ENCODE data around the gene ANKRD27.
A peak's percentile ranks its signal among the peaks of the same experiment; 100 is the strongest.
"Not testable (repeated sequence)": the region's sequence is repeated elsewhere in the genome, so short reads cannot be mapped to it uniquely, and the experiment has no call there.

Gene ANKRD27

GRCh38 chr19:32688311-32688710 lies 13.3 kb upstream of the ANKRD27 start:
- no peak for DNase-seq (ENCODE audit: low read depth in 2 of 2)

- DNase-seq (ENCODE audit: low read depth in 2 of 2), result no peak
Observed at GRCh38 chr19:32687681-32688080, 12.7 kb upstream of the ANKRD27 start.

- DNase-seq (ENCODE audit: low read depth in 2 of 2), result no peak
Observed at GRCh38 chr19:32686847-32687475, 12.0 kb upstream of the ANKRD27 start.

- DNase-seq (ENCODE audit: low read depth in 2 of 2), result no peak
Observed at GRCh38 chr19:32682317-32682716, 7.3 kb upstream of the ANKRD27 start.

GRCh38 chr19:32680986-32681385 lies 6.0 kb upstream of the ANKRD27 start:
- DNase-seq (ENCODE audit: low read depth in 2 of 2), result no peak

- no peak for DNase-seq (ENCODE audit: low read depth in 2 of 2)
Observed at GRCh38 chr19:32677657-32678056, 2.7 kb upstream of the ANKRD27 start.

GRCh38 chr19:32676895-32677359 lies 1.9 kb upstream of the ANKRD27 start:
- DNase-seq (ENCODE audit: low read depth in 2 of 2), result no peak

- peak in 1 of 2 donors; percentile 21 for DNase-seq (ENCODE audit: low read depth in 2 of 2)
Observed at GRCh38 chr19:32676186-32676894, 1.4 kb upstream of the ANKRD27 start.

- DNase-seq (ENCODE audit: low read depth in 2 of 2), result peak; percentile 27 to 50
Observed at GRCh38 chr19:32675720-32676185, 773 bp upstream of the ANKRD27 start, which contains the start of gene RGS9BP. Gene RGS9BP (plus strand): TSS chr19:32675848. CDS start chr19:32676264, 416 bp downstream.

GRCh38 chr19:32674153-32674930 lies 638 bp downstream of the ANKRD27 start:
- no peak for DNase-seq (ENCODE audit: low read depth in 2 of 2)

- DNase-seq (ENCODE audit: low read depth in 2 of 2), result no peak
Observed at GRCh38 chr19:32673573-32673972, 1.4 kb downstream of the ANKRD27 start.

GRCh38 chr19:32672841-32673240 lies 2.1 kb downstream of the ANKRD27 start:
- no peak for DNase-seq (ENCODE audit: low read depth in 2 of 2)

- no peak for DNase-seq (ENCODE audit: low read depth in 2 of 2)
Observed at GRCh38 chr19:32671883-32672593, 2.9 kb downstream of the ANKRD27 start.

GRCh38 chr19:32669310-32669709 lies 5.7 kb downstream of the ANKRD27 start:
- DNase-seq (ENCODE audit: low read depth in 2 of 2), result no peak

GRCh38 chr19:32666084-32666483 lies 8.9 kb downstream of the ANKRD27 start:
- DNase-seq (ENCODE audit: low read depth in 2 of 2), result no peak

GRCh38 chr19:32662186-32662585 lies 12.8 kb downstream of the ANKRD27 start:
- no peak for DNase-seq (ENCODE audit: low read depth in 2 of 2)

- DNase-seq (ENCODE audit: low read depth in 2 of 2), result no peak
Observed at GRCh38 chr19:32661318-32661717, 13.7 kb downstream of the ANKRD27 start.

- DNase-seq (ENCODE audit: low read depth in 2 of 2), result no peak
Observed at GRCh38 chr19:32658527-32658926, 16.5 kb downstream of the ANKRD27 start.

GRCh38 chr19:32658075-32658474 lies 16.9 kb downstream of the ANKRD27 start:
- DNase-seq (ENCODE audit: low read depth in 2 of 2), result no peak

GRCh38 chr19:32656379-32656778 lies 18.6 kb downstream of the ANKRD27 start:
- DNase-seq (ENCODE audit: low read depth in 2 of 2), result not testable (repeated sequence)

GRCh38 chr19:32653599-32653915 lies 21.4 kb downstream of the ANKRD27 start:
- no peak for DNase-seq (ENCODE audit: low read depth in 2 of 2)

All from stimulated activated CD4-positive, alpha-beta T cell treated with anti-CD3 and anti-CD28 coated beads, Interleukin-1b, Interleukin-23, amount 100 ng/mL, for 4 hours (primary cell).